ENCODE data around the gene HAVCR2. TPM values are rescaled to one million over a fixed set of nuclear protein-coding genes. Genes with fewer than 3 reads are reported as not detected.
"Not testable (repeated sequence)": the region's sequence is repeated elsewhere in the genome, so short reads cannot be mapped to it uniquely, and the experiment has no call there.

HAVCR2 gene
- total RNA-seq, 3 donors from 2014 or later (not counting 1 experiment from before 2014, with no cell fraction given) = 60.0 to 92.2 (median 74.3) TPM

DNA sequence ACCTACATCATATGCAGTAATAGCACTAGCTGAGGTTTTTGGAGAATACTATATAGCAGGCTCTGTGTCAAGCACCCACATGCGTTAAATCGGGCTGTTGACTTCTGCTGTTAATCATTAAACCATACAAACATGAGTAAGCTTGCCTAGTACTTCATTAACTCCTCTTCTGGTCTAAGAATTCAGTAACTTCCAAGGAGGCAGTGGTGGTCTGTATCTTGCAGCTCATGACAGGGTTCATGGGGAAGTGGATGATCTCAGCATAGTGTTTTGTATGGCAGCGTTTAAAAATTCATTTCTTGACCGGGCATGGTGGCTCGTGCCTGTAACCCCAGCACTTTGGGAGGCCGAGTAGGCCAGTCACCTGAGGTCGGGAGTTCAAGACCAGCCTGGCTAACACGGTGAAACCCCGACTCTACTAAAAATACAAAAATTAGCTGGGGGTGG lies 49.7 kb downstream of the HAVCR2 start, which contains the start of gene HAVCR1:
HAVCR1 (minus strand) TSS at position 24 of the 447 bp plus-strand sequence. CDS start 1,173 bp downstream, outside the sequence.
- Mint-ChIP-seq H3K9me3 (no peaks in the 10 kb centered on the region), H3K4me1 (peaks cover 7 to 13% of the 10 kb centered on the region in 2 donors), H3K4me3 (no peak within 1 kb of the TSS), H3K27ac (no peak within 1 kb of the TSS), H3K27me3 (ENCODE audit: low read depth in 2 of 2) (no peaks in the 10 kb centered on the region), H3K36me3 (no peaks in the 10 kb centered on the region)
- no peak within 1 kb of the TSS for H3K4me3 ChIP-seq (ENCODE audit: low read length)
- intact Hi-C loops (cut with micrococcal nuclease) = no loop called here
- 86% methylated on average over 7 of the region's 9 CpGs for WGBS (ENCODE audit: insufficient coverage)
- TF ChIP-seq, protein P1, sequence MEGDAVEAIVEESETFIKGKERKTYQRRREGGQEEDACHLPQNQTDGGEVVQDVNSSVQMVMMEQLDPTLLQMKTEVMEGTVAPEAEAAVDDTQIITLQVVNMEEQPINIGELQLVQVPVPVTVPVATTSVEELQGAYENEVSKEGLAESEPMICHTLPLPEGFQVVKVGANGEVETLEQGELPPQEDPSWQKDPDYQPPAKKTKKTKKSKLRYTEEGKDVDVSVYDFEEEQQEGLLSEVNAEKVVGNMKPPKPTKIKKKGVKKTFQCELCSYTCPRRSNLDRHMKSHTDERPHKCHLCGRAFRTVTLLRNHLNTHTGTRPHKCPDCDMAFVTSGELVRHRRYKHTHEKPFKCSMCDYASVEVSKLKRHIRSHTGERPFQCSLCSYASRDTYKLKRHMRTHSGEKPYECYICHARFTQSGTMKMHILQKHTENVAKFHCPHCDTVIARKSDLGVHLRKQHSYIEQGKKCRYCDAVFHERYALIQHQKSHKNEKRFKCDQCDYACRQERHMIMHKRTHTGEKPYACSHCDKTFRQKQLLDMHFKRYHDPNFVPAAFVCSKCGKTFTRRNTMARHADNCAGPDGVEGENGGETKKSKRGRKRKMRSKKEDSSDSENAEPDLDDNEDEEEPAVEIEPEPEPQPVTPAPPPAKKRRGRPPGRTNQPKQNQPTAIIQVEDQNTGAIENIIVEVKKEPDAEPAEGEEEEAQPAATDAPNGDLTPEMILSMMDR (IDR thresholded peaks at IDR 0.05) = no peak
- no peaks in the 10 kb centered on the region for H3K9me3 ChIP-seq (ENCODE audit: control insufficient read depth, insufficient read depth, low read length)
- DNase-seq = no peak
- ATAC-seq = no peak
- H3K4me1 ChIP-seq (ENCODE audit: control insufficient read depth, insufficient read depth, low read length) = no peaks in the 10 kb centered on the region
- H3K27ac ChIP-seq (ENCODE audit: low read length) = no peak within 1 kb of the TSS
- no peaks in the 10 kb centered on the region for H3K36me3 ChIP-seq (ENCODE audit: control insufficient read depth, insufficient read depth, low read length)
- H3K27me3 ChIP-seq (ENCODE audit: control insufficient read depth, insufficient read depth, low read length) = no peaks in the 10 kb centered on the region

DNA sequence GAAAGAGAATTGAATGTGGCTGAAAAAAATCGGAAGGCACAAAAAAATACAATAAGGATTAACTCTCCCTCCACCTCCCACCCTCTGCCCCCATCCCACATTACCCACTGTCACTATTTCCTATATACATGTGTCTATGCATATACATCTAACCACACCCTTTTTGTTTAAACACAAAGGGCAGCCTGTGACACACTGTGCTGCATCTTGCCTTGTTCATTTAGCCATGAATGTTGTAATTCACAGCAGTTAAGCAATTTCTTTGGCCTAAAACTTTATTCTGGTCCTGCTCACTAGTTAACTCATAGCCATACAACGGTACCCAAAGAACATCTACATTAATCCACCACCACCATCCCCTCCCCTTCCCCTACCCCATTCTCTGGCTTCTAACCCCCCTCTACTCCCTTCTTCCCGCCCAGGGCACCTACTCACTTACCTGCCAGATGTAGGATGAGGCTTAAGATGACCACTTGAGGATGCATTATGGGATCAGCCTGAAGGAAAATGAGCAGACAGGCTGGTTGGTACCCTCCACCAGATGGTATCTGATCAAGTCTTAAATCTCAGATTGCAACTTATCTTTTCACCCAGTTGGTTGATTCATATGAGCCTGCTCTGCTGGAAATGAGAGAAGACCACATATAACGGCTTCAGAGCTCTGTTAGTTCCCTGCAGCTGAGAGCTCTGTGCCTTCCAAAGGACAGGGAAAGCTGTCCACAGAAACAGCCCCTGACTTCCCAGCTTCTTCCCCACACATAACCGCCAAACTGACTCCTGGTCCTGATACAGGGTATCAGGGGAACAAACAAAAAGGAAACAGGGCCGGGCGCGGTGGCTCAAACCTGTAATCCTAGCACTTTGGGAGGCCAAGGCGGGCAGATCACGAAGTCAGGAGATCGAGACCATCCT lies 51.1 kb downstream of the HAVCR2 start:
- no peak for ATAC-seq
- TF ChIP-seq, protein P1 (IDR thresholded peaks at IDR 0.05) = no peak
- Histone ChIP-seq H3K27me3 (ENCODE audit: control insufficient read depth, insufficient read depth, low read length) (no peaks in the 10 kb centered on the region), H3K4me1 (ENCODE audit: control insufficient read depth, insufficient read depth, low read length) (no peaks in the 10 kb centered on the region), H3K27ac (ENCODE audit: low read length) (no peak overlapping the region), H3K36me3 (ENCODE audit: control insufficient read depth, insufficient read depth, low read length) (no peaks in the 10 kb centered on the region), H3K9me3 (ENCODE audit: control insufficient read depth, insufficient read depth, low read length) (no peaks in the 10 kb centered on the region), H3K4me3 (ENCODE audit: low read length) (no peak overlapping the region)
- peaks cover 0 to 6% of the 10 kb centered on the region in 2 donors for H3K4me1 Mint-ChIP-seq
- 88% methylated on average over 11 of the region's 11 CpGs for WGBS (ENCODE audit: insufficient coverage)
- no peaks in the 10 kb centered on the region for H3K27me3 Mint-ChIP-seq (ENCODE audit: low read depth in 2 of 2)
- no peak for DNase-seq
- intact Hi-C loops (cut with micrococcal nuclease) = no loop called here
- H3K9me3 Mint-ChIP-seq = no peaks in the 10 kb centered on the region
- no peaks in the 10 kb centered on the region for H3K36me3 Mint-ChIP-seq
- no peak overlapping the region for H3K27ac Mint-ChIP-seq
- no peak overlapping the region for H3K4me3 Mint-ChIP-seq

DNA sequence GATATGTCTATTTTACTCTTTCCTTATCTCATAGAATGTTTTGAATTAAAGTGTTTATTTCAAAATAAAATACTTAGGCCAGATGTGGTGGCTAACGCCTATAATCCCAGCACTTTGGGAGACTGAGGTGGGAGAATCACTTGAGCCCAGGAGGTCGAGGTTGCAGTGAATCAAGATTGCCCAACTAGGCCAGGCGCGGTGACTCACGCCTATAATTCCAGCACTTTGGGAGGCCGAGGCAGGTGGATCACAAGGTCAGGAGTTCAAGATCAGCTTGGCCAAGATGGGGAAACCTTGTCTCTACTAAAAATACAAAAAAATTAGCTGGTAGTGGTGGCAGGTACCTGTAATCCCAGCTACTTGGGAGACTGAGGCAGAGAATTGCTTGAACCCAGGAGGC lies 52.0 kb downstream of the HAVCR2 start:
- H3K4me3 ChIP-seq (ENCODE audit: low read length); ATAC-seq; H3K4me3 Mint-ChIP-seq; H3K27ac Mint-ChIP-seq; H3K4me1 Mint-ChIP-seq; H3K9me3 Mint-ChIP-seq; H3K36me3 ChIP-seq (ENCODE audit: control insufficient read depth, insufficient read depth, low read length); H3K9me3 ChIP-seq (ENCODE audit: control insufficient read depth, insufficient read depth, low read length); intact Hi-C loops (cut with micrococcal nuclease); H3K4me1 ChIP-seq (ENCODE audit: control insufficient read depth, insufficient read depth, low read length); DNase-seq; H3K36me3 Mint-ChIP-seq; H3K27me3 Mint-ChIP-seq (ENCODE audit: low read depth in 2 of 2); H3K27me3 ChIP-seq (ENCODE audit: control insufficient read depth, insufficient read depth, low read length); H3K27ac ChIP-seq (ENCODE audit: low read length): not testable (repeated sequence)
- WGBS (ENCODE audit: insufficient coverage) = 93% methylated on average over 6 of the region's 6 CpGs

DNA sequence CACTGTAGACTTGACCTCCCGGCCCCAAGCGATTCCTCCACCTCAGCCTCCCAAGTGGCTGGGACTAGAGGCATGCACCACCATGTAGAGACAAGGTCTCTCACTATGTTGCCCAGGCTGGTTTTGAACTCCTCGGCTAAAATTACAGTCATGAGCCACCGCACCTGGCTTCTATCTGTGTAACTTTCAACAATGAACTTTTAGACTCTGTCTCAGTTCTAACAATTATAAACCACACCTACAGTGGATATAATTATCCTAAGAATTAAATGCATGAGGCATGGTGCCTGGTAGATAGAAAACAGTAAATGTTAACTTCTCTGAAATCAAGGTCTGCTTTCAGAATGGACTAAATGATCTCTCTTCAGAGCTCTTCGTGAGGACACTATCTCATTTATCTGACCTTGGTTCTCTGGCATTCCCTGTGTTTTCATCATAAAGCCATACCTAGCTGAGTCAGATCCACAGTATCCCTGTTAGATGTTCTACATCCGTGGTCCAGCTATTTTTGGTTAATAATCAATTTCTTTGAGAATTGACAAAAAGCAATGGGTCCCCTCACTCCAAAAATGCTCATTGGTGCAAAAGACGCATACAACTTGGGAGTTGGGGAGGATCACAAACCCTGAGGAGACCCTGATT lies 57.1 kb downstream of the HAVCR2 start:
- intact Hi-C loops (cut with micrococcal nuclease) = no loop called here
- Histone ChIP-seq H3K36me3 (ENCODE audit: control insufficient read depth, insufficient read depth, low read length) (no peaks in the 10 kb centered on the region), H3K4me3 (ENCODE audit: low read length) (no peak overlapping the region), H3K4me1 (ENCODE audit: control insufficient read depth, insufficient read depth, low read length) (no peaks in the 10 kb centered on the region), H3K9me3 (ENCODE audit: control insufficient read depth, insufficient read depth, low read length) (no peaks in the 10 kb centered on the region), H3K27ac (ENCODE audit: low read length) (no peak overlapping the region), H3K27me3 (ENCODE audit: control insufficient read depth, insufficient read depth, low read length) (no peaks in the 10 kb centered on the region)
- Mint-ChIP-seq H3K36me3 (peaks cover 19% of the 10 kb centered on the region), H3K4me3 (no peak overlapping the region), H3K4me1 (peaks cover 14 to 15% of the 10 kb centered on the region in 2 donors), H3K27me3 (ENCODE audit: low read depth in 2 of 2) (no peaks in the 10 kb centered on the region), H3K27ac (no peak overlapping the region), H3K9me3 (no peaks in the 10 kb centered on the region)
- DNase-seq (no peak), ATAC-seq (no peak)
- TF ChIP-seq, protein P1 (IDR thresholded peaks at IDR 0.05) = no peak
- WGBS (ENCODE audit: insufficient coverage) = 75% methylated on average over 7 of the region's 7 CpGs

Measured in natural killer cell (primary cell).